Uterus (tissue), 4 donors: ENCODE measurements around the gene MX1. TPM values are rescaled to one million over a fixed set of nuclear protein-coding genes. Genes with fewer than 3 reads are reported as not detected.

Experiments
- DNase-seq, 2 donors: peaks; one replicate each; pipeline ENCODE4 v3.0.0-alpha.2; 2019 to 2020
- H3K27ac ChIP-seq, 2 donors: fragments of 200-600 bp; sonication (generic); 1 replicate in 1 of 2; 2 replicates in 1 of 2; pipeline ENCODE4 v1.5.1; 2016 to 2018
- H3K27me3 ChIP-seq, 2 donors: fragments of 200-600 bp; sonication (generic); one replicate each; pipeline ENCODE4 v1.5.1; 2018 to 2019; ENCODE audit warnings: control low read depth in 1 of 2
- H3K36me3 ChIP-seq, 2 donors: fragments of 200-600 bp; sonication (generic); one replicate each; pipeline ENCODE4 v1.5.1; 2019; ENCODE audit warnings: control low read depth in 1 of 2
- H3K4me1 ChIP-seq, 2 donors: fragments of 200-600 bp; sonication (generic); one replicate each; pipeline ENCODE4 v1.5.1; 2018 to 2019; ENCODE audit warnings: control low read depth in 1 of 2
- H3K4me3 ChIP-seq, 2 donors: fragments of 200-600 bp; sonication (generic); 1 replicate in 1 of 2; 2 replicates in 1 of 2; pipeline ENCODE4 v1.5.1; 2018 to 2019; ENCODE audit warnings: mild to moderate bottlenecking in 1 of 2
- H3K9me3 ChIP-seq, 2 donors: fragments of 200-600 bp; sonication (generic); one replicate each; pipeline ENCODE4 v1.5.1; 2019; ENCODE audit warnings: control low read depth in 1 of 2
- CTCF ChIP-seq, 4 experiments: fragments of 200-600 bp in 2 of 4; fragments of 450-650 bp in 2 of 4; sonication (generic) in 2 of 4; IDR thresholded peaks; one replicate each; pipeline ENCODE4 v1.5.1; 2016 to 2019; ENCODE audit warnings: antibody characterized with exemption in 4 of 4, mild to moderate bottlenecking in 2 of 4, moderate library complexity in 1 of 4
- POLR2A ChIP-seq, 2 donors: fragments of 450-650 bp; IDR thresholded peaks; one replicate each; pipeline ENCODE4 v1.6.1; 2016; ENCODE audit warnings: antibody characterized with exemption in 2 of 2, mild to moderate bottlenecking in 1 of 2, moderate library complexity in 1 of 2
- intact Hi-C: fragments of 100-400 bp; cut with DNase I; formaldehyde crosslinking; loops from one replicate; pipeline ENCODE4 v1.15.1; 2023; ENCODE audit warnings: low total_unique reads
- total RNA-seq, 4 donors: library from RNA; depleted of rRNA in 3 of 4; stranded (reverse); fragments of >200 nt in 3 of 4; gene quantifications; one replicate each; pipeline versions ENCODE4 v1.1.0 to v1.2.4, GENCODE V29; 2014 to 2023
- donor health status: DM: yes; HTN: yes; CAD: no.

The MX1 gene
- total RNA-seq, 4 donors from 2014 or later = 23.5 to 96.3 (median 33.4) TPM

DNA sequence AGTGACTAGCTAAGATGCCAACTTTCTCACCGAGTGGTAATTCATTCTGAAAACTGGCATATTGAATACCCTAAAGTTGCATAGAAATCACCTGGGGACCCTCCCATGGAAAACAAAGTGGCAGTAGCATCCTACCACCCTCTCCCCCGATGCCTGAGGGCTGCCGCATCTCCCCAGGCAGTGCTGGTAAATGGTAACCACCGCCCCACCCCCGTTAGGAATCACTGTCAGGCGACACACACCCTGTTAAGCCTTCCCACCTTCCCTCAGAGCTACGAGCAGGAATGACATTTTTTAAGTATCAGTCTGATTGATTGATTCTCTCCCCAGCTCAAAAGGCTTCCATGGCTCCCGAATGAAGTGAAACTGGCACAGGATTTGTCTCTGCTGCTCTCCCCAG is 53.6 kb downstream of the MX1 start:
- Histone ChIP-seq H3K27me3 (no peaks in the 10 kb centered on the region), H3K9me3 (no peaks in the 10 kb centered on the region), H3K4me3 (no peak overlapping the region), H3K27ac (no peak overlapping the region), H3K36me3 (no peaks in the 10 kb centered on the region), H3K4me1 (no peaks in the 10 kb centered on the region)
- intact Hi-C loops = no loop called here
- DNase-seq = no peak
- no peak for TF ChIP-seq CTCF (IDR thresholded peaks at IDR 0.05)
- TF ChIP-seq POLR2A (IDR thresholded peaks at IDR 0.05) = no peak

- Histone ChIP-seq H3K27ac (no peak overlapping the region), H3K9me3 (no peaks in the 10 kb centered on the region), H3K4me1 (no peaks in the 10 kb centered on the region), H3K36me3 (no peaks in the 10 kb centered on the region), H3K4me3 (no peak overlapping the region), H3K27me3 (no peaks in the 10 kb centered on the region)
- no peak for TF ChIP-seq CTCF (IDR thresholded peaks at IDR 0.05)
- no peak for TF ChIP-seq POLR2A (IDR thresholded peaks at IDR 0.05)
- no peak for DNase-seq
- intact Hi-C loops = no loop called here
Measured at GRCh38 chr21:41480086-41480690, 54.1 kb downstream of the MX1 start.

GRCh38 chr21:41481191-41481590 is 55.2 kb downstream of the MX1 start:
- no peak for TF ChIP-seq POLR2A (IDR thresholded peaks at IDR 0.05)
- no peak for TF ChIP-seq CTCF (IDR thresholded peaks at IDR 0.05)
- H3K4me1 ChIP-seq = no peaks in the 10 kb centered on the region
- no peak overlapping the region for H3K4me3 ChIP-seq
- H3K36me3 ChIP-seq = no peaks in the 10 kb centered on the region
- no peaks in the 10 kb centered on the region for H3K27me3 ChIP-seq
- H3K27ac ChIP-seq = no peak overlapping the region
- intact Hi-C loops = no loop called here
- no peaks in the 10 kb centered on the region for H3K9me3 ChIP-seq
- no peak for DNase-seq

- H3K36me3 ChIP-seq = no peaks in the 10 kb centered on the region
- no peaks in the 10 kb centered on the region for H3K4me1 ChIP-seq
- intact Hi-C loops = no loop called here
- no peak for DNase-seq
- no peaks in the 10 kb centered on the region for H3K27me3 ChIP-seq
- H3K4me3 ChIP-seq = no peak overlapping the region
- TF ChIP-seq POLR2A (IDR thresholded peaks at IDR 0.05) = no peak
- no peak for TF ChIP-seq CTCF (IDR thresholded peaks at IDR 0.05)
- no peaks in the 10 kb centered on the region for H3K9me3 ChIP-seq
- H3K27ac ChIP-seq = no peak overlapping the region
Measured at GRCh38 chr21:41482301-41482700, 56.3 kb downstream of the MX1 start.

DNA sequence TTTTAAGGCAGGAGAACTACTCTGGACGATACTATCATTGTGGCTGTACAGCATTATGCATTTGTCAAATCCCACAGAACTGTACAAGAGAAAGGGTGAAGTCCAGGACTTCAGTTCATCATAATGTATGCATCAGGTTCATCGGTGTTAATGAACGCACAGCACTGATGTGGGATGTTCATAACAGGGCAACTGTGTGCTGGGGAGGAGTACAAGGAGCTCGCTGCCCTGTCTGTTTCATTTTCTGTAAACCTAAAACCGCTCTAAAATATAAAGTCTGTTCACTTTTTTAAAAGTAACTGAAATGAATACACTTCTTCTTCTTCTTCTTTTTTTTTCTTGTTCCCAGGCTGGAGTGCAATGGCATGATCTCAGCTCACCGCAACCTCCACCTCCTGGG is 56.9 kb downstream of the MX1 start:
- Histone ChIP-seq H3K9me3 (no peaks in the 10 kb centered on the region), H3K27ac (no peak overlapping the region), H3K4me3 (no peak overlapping the region), H3K4me1 (no peaks in the 10 kb centered on the region), H3K36me3 (no peaks in the 10 kb centered on the region), H3K27me3 (no peaks in the 10 kb centered on the region)
- no peak for DNase-seq
- TF ChIP-seq POLR2A (IDR thresholded peaks at IDR 0.05) = no peak
- no peak for TF ChIP-seq CTCF (IDR thresholded peaks at IDR 0.05)
- intact Hi-C loops = no loop called here
